Measurements from ENCODE around the gene VAC14. TPM values are rescaled to one million over a fixed set of nuclear protein-coding genes. Genes with fewer than 3 reads are reported as not detected.
A peak's percentile ranks its signal among the peaks of the same experiment; 100 is the strongest.

Gene VAC14
- total RNA-seq, 2 donors from 2014 or later: 34.9 to 37.0 TPM

GRCh38 chr16:70664325-70665112 is 136.4 kb downstream of the VAC14 start:
- ATAC-seq (ENCODE audit: insufficient number of reproducible peaks, low FRiP score, low read depth): no peak
- Histone ChIP-seq H3K4me3 (no peak overlapping the region), H3K9me3 (no peaks in the 10 kb centered on the region), H3K27me3 (replicated peaks; ENCODE audit: insufficient read depth) (no peaks in the 10 kb centered on the region), H3K4me1 (ENCODE audit: control insufficient read depth in 1 of 2, low read depth in 2 of 2) (peaks cover 0 to 10% of the 10 kb centered on the region in 2 donors), H3K36me3 (peaks cover 48% of the 10 kb centered on the region), H3K27ac (no peak overlapping the region)
- DNase-seq (ENCODE audit: low spot score): no peak
- TF ChIP-seq, protein P1, sequence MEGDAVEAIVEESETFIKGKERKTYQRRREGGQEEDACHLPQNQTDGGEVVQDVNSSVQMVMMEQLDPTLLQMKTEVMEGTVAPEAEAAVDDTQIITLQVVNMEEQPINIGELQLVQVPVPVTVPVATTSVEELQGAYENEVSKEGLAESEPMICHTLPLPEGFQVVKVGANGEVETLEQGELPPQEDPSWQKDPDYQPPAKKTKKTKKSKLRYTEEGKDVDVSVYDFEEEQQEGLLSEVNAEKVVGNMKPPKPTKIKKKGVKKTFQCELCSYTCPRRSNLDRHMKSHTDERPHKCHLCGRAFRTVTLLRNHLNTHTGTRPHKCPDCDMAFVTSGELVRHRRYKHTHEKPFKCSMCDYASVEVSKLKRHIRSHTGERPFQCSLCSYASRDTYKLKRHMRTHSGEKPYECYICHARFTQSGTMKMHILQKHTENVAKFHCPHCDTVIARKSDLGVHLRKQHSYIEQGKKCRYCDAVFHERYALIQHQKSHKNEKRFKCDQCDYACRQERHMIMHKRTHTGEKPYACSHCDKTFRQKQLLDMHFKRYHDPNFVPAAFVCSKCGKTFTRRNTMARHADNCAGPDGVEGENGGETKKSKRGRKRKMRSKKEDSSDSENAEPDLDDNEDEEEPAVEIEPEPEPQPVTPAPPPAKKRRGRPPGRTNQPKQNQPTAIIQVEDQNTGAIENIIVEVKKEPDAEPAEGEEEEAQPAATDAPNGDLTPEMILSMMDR (IDR thresholded peaks at IDR 0.05): no peak

DNA sequence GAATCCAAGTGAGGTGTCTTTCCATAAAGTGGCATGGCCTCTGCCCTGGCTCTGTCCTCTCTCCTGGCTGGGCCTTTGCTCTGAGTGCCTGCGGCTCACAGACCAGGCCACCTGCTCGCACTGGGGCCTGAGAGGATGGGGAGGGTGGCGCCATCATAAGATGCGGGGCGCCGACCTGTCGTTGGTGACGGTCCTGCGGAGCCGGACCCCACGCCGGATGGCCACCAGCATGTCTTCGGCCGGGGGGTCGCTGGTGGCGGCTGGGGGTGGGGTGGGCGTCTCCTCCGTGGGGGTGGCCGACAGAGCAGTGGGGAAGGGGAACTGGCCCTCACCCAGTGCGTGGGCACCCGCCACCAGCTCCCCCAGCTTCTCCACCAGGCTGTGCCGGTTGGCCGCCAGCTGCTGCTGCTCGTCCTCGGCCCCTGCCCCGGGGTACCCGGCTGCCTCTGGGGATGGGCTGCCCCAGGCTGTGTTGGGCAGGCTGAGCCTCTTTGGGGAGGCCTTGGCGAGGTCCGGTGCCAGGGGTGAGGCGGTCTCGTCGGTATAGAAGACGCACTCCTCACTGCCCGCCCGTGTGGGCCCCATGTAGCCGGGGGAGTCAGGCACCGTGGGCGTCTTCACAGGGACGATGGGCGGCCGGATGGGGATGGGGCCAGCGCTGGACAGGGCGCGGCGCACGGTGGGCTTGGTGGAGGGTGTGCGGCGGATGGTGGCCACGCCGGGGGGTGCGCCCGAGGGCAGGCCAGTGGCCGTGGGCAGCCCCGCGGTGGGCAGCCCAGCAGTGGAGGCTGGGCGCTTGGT is 137.2 kb downstream of the VAC14 start:
- peaks cover 0 to 10% of the 10 kb centered on the region in 2 donors for H3K4me1 ChIP-seq (ENCODE audit: control insufficient read depth in 1 of 2, low read depth in 2 of 2)
- peaks cover 40% of the 10 kb centered on the region for H3K36me3 ChIP-seq
- H3K9me3 ChIP-seq: no peaks in the 10 kb centered on the region
- ATAC-seq (ENCODE audit: insufficient number of reproducible peaks, low FRiP score, low read depth) (no peak), DNase-seq (ENCODE audit: low spot score) (no peak)
- no peaks in the 10 kb centered on the region for H3K27me3 ChIP-seq (replicated peaks; ENCODE audit: insufficient read depth)
- H3K4me3 ChIP-seq: no peak overlapping the region
- H3K27ac ChIP-seq: no peak overlapping the region
- TF ChIP-seq, protein P1 (IDR thresholded peaks at IDR 0.05): no peak

DNA sequence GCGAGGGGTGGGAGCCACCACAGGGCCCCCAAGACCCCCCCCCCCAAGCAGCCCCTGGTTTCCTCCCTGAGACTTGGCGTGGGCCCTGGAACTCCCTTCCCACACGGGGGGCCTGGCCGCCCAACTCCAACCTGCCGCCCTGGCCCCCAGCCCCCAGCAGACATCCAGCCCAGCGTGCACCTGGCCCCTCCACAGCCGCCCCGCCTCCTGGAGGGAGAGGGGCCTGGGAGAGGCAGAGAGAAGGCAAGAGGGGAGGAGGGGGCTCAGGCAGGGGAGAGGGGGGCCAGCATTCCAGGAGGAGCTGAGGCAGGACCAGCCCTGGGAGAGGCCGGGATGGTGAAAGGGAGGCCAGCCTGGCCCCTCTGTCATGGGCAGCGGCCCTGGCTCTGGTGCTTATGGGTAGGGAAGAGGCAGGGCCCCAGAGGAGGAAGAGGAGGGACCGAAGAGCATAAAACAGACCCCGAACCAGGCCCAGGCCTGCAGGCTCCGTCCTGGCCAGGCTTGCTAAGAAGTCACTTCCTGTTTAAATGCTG is 137.9 kb downstream of the VAC14 start:
- Histone ChIP-seq H3K27me3 (replicated peaks; ENCODE audit: insufficient read depth) (no peaks in the 10 kb centered on the region), H3K27ac (peak overlapping the region; percentile 1 to 47), H3K4me1 (ENCODE audit: control insufficient read depth in 1 of 2, low read depth in 2 of 2) (peaks cover 0 to 10% of the 10 kb centered on the region in 2 donors), H3K36me3 (peaks cover 37% of the 10 kb centered on the region), H3K9me3 (no peaks in the 10 kb centered on the region), H3K4me3 (no peak overlapping the region)
- TF ChIP-seq, protein P1 (IDR thresholded peaks at IDR 0.05): no peak
- DNase-seq (ENCODE audit: low spot score) (no peak), ATAC-seq (ENCODE audit: insufficient number of reproducible peaks, low FRiP score, low read depth) (no peak)

DNA sequence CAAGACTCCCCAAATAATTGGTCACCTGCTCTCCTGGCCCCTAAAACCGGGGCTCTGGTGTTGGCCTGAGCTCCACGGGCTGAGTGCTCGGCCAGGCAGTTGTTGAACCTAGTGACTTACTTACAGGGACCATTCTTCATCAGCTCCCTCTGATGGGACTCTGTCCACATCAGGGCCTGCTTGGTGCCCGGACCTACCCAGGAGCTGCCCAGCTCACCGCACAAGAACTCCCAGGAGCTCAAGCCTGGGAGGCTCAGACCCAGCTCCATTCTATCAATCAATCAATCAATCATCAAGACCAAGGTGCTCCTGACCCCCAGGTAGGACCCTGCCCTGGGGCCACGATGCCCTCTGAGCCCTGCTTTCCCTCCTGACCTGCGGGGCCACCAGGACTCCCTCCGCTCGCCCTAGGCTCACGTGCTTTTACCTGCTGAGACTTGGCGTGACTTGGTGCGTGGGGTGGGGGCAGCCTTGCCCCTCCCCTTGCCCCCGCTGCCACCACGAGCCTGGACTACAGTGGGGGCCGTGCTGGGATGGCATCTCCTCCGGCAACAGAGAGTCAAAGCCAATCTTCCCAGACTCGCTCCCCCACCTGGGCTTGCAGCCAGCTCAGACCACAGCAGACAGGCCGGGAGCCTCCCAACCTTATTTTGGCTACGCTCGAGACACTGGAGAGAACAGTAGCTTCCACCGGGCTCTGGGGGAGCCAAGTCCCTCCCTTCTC is 138.9 kb downstream of the VAC14 start:
- no peak for DNase-seq (ENCODE audit: low spot score)

More for the DNA sequence above, 138.9 kb downstream of the VAC14 start:
- ATAC-seq (ENCODE audit: insufficient number of reproducible peaks, low FRiP score, low read depth): no peak
- H3K27ac ChIP-seq: peak overlapping the region; percentile 1 to 47
- peaks cover 0 to 10% of the 10 kb centered on the region in 2 donors for H3K4me1 ChIP-seq (ENCODE audit: control insufficient read depth in 1 of 2, low read depth in 2 of 2)
- peaks cover 37% of the 10 kb centered on the region for H3K36me3 ChIP-seq
- H3K9me3 ChIP-seq: no peaks in the 10 kb centered on the region
- H3K27me3 ChIP-seq (replicated peaks; ENCODE audit: insufficient read depth): no peaks in the 10 kb centered on the region
- no peak overlapping the region for H3K4me3 ChIP-seq
- TF ChIP-seq, protein P1 (IDR thresholded peaks at IDR 0.05): no peak
